Ramos (cell line): ENCODE measurements around the gene SEMA4A.

ENCODE experiments used
- in situ Hi-C: fragments of 300-500 bp; cut with MboI; formaldehyde crosslinking; loops from one replicate; pipeline ENCODE4 v1.14.3; 2022; ENCODE audit warnings: low sequenced_read_pairs; ENCODE audit not compliant: unreplicated experiment

Gene SEMA4A

GRCh38 chr1:156134716-156135435, 18.5 kb upstream of the SEMA4A start:
- in situ Hi-C loops, result loop anchor here (5.0 kb wide), 1 partner anchor 43 kb away; no protein-coding TSS in a partner anchor

- in situ Hi-C loops, result no loop called here
Measured at GRCh38 chr1:156135930-156136871, 17.2 kb upstream of the SEMA4A start.

- in situ Hi-C loops, result no loop called here
Measured at GRCh38 chr1:156136970-156137483, 16.4 kb upstream of the SEMA4A start.

GRCh38 chr1:156138458-156138867, 14.9 kb upstream of the SEMA4A start:
- in situ Hi-C loops, result no loop called here

- in situ Hi-C loops, result loop anchor here (10.0 kb wide), 1 partner anchor 174 kb away; no protein-coding TSS in a partner anchor
Measured at GRCh38 chr1:156140879-156141707, 12.3 kb upstream of the SEMA4A start.

GRCh38 chr1:156143765-156144489, 9.5 kb upstream of the SEMA4A start:
- in situ Hi-C loops, result loop anchor here (10.0 kb wide), 1 partner anchor 171 kb away; no protein-coding TSS in a partner anchor

GRCh38 chr1:156144742-156145141, 8.6 kb upstream of the SEMA4A start:
- in situ Hi-C loops, result loop anchor here (5.0 to 10.0 kb wide), 2 partner anchors 78 to 170 kb away; no protein-coding TSS in a partner anchor

GRCh38 chr1:156145650-156146019, 7.8 kb upstream of the SEMA4A start:
- in situ Hi-C loops, result loop anchor here (5.0 to 10.0 kb wide), 2 partner anchors 77 to 169 kb away; no protein-coding TSS in a partner anchor

- in situ Hi-C loops, result loop anchor here (5.0 to 10.0 kb wide), 2 partner anchors 76 to 169 kb away; no protein-coding TSS in a partner anchor
Measured at GRCh38 chr1:156146020-156146768, 7.2 kb upstream of the SEMA4A start.

- in situ Hi-C loops, result loop anchor here (5.0 to 10.0 kb wide), 2 partner anchors 75 to 168 kb away; no protein-coding TSS in a partner anchor
Measured at GRCh38 chr1:156146769-156147405, 6.5 kb upstream of the SEMA4A start.

GRCh38 chr1:156148216-156148615, 5.2 kb upstream of the SEMA4A start:
- in situ Hi-C loops, result loop anchor here (5.0 to 10.0 kb wide), 2 partner anchors 74 to 167 kb away; no protein-coding TSS in a partner anchor

- in situ Hi-C loops, result loop anchor here (5.0 to 10.0 kb wide), 2 partner anchors 73 to 165 kb away; no protein-coding TSS in a partner anchor
Measured at GRCh38 chr1:156149374-156150332, 3.7 kb upstream of the SEMA4A start.

- in situ Hi-C loops, result no loop called here
Measured at GRCh38 chr1:156150333-156151011, 2.9 kb upstream of the SEMA4A start.

- in situ Hi-C loops, result no loop called here
Measured at GRCh38 chr1:156151093-156151688, 2.2 kb upstream of the SEMA4A start.

- in situ Hi-C loops, result no loop called here
Measured at GRCh38 chr1:156152628-156153027, 757 bp upstream of the SEMA4A start.

- in situ Hi-C loops, result no loop called here
Measured at GRCh38 chr1:156154317-156154749, 948 bp downstream of the SEMA4A start.
